HG03442 (cell line): ENCODE measurements around the gene RTF1.

Source experiments
- ATAC-seq: cut with Tn5 transposase; IDR thresholded peaks from one replicate; pipeline ENCODE4 v1.9.1; 2021; ENCODE audit warnings: mild to moderate bottlenecking, moderate library complexity; ENCODE audit not compliant: unreplicated experiment

RTF1 gene

DNA sequence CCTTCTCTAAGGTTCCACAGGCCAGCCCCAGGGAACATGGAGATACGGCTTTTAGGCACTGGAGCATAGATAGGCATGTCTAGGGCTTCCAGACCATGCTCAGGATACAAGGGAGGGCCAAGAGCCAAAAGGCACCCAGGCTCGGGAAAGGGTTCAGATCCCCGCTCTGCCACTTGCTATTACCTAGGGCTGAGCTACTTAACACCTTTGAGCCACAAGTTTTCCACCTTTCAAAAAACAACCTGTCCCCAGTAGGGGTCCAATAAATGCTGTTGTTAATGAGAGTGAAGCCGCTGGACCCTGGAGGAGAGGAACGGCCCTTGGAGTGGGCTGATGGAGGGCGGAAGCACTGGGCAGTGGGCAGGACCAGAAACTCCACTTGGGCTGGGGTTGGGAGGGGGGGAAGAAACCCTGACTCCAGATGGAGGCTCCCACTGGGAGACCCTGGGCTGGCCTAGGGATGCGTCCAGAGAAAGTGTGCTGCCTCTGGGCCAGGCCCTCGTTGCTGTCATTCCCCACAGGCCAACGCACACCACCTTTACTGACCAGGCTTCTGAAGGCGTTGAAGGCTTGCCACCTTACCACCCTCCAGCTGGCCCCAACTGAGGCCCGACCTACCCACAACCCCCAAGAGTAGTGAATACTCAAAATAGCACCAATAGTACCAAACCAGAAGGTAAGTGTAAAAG, 68.2 kb downstream of the RTF1 start:
- no peak for ATAC-seq

- no peak for ATAC-seq
These were observed 69.4 kb downstream of the RTF1 start for GRCh38 chr15:41486286-41486685.

GRCh38 chr15:41487381-41487780, 70.5 kb downstream of the RTF1 start:
- ATAC-seq = no peak

DNA sequence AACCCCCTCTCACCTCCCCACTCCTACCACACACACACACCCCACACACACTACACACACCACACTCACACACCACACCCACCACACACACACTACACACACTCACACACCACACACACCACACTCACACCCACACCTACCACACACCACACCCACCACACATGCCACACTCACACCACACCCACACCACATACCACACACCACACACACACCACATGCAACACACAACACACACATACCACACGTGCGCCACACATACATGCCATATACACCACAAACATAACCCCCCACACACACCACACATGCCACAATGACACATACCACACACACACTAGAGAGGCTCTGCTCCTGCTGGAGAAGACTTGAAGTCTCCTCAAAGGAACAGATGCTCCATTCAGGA, 70.9 kb downstream of the RTF1 start:
- ATAC-seq = no peak

- no peak for ATAC-seq
These were observed 72.7 kb downstream of the RTF1 start for GRCh38 chr15:41489641-41490040.

DNA sequence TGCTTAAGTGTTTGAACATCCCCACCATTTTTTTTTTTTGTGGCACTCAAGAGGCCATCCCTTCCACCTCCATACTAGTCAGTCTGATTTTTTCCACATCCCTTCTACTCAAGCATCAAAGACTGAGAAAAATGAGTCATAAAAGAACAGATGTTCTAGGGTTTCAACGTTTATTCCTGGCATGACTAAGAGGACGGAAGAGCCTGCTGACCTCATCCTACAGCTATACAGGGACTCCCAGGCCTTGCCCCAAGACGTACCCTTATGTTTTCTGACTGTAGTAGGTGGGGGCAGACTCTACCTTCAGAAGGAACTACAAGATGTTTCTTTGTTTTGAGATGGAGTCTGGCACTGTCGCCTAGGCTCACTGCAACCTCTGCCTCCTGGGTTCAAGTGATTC, 73.5 kb downstream of the RTF1 start:
- ATAC-seq = no peak

- ATAC-seq = no peak
These were observed 75.0 kb downstream of the RTF1 start for GRCh38 chr15:41491889-41492288.

GRCh38 chr15:41492597-41493204, 75.8 kb downstream of the RTF1 start:
- ATAC-seq = no peak

GRCh38 chr15:41493205-41493901, 76.5 kb downstream of the RTF1 start, which contains the start of gene ITPKA:
Gene ITPKA, plus strand, starts transcription at chr15:41493874. Its CDS starts 54 bp downstream, at chr15:41493928.
- ATAC-seq = peak; percentile 63

- no peak for ATAC-seq
These were observed 77.0 kb downstream of the RTF1 start for GRCh38 chr15:41493902-41494189.

DNA sequence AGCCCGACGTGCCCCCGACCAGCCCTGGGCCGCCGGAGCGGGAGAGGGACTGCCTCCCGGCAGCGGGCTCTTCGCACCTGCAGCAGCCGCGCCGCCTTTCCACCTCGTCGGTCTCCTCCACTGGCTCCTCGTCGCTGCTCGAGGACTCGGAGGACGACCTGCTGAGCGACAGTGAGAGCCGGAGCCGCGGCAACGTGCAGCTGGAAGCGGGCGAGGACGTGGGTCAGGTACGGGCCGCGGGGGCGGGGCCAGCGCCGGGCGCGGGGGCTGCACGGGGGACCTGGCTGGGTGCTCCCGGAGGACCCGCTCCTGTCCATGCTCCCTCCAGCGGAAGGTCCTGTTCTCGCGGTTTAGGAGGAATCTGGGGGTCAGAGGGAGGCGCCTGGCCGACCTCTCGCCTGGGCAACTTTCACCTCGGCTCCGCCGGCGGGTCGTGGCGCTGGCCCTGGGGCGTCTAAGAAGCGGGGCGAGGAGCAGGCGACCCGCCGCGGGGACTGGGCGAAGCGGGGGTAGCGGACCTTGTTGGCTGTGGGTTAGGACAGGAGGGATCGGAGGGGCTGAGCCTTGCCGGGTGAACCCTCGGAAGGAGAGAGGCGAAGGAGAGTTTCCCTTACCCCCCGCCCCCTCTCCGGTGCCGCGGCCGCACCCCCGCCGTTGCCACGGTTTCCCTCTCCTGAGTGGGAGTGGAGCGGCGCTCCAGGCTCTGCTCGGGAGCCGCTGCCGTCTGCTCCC, 77.5 kb downstream of the RTF1 start:
- peak; percentile 21 for ATAC-seq

DNA sequence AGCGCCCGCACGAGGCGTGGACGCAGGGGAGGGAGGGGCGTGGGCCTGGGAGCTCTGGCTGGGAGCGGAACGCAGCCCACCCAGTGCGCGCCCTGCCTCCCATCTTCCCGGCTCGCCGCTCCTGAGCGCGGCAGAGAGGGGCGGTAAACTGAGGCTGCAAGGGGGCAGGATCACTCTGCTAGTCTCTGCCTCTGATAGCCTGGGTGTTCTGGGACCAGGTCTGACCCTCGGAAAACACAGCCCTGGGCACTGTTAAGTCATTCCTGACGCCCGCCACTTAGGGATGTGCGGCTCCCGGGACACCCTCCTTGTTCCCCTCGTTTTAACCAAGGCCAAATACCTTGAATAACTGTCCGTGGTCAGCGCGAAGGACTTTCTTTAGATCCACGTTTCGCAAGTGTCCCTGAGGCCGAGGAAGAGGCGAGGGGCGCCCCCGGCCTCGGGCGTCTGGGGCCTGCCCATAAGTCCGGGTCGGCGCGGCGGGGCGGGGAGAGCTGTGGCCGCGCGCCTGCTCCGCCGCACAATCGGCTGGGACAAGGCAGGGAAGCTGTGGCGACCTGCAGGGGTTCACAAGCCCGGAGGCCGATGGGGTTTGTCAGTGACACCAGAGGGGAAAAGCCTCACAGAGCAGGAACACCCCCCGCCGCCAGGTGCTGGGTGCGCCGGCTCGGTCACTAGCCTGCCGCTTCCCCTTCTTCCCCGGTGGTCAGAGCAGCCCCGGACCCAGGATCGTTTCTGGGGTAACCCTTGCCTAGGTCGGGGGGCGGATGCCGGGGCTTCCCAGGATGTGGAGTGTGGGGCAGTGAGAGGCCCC, 78.2 kb downstream of the RTF1 start:
- ATAC-seq = no peak

DNA sequence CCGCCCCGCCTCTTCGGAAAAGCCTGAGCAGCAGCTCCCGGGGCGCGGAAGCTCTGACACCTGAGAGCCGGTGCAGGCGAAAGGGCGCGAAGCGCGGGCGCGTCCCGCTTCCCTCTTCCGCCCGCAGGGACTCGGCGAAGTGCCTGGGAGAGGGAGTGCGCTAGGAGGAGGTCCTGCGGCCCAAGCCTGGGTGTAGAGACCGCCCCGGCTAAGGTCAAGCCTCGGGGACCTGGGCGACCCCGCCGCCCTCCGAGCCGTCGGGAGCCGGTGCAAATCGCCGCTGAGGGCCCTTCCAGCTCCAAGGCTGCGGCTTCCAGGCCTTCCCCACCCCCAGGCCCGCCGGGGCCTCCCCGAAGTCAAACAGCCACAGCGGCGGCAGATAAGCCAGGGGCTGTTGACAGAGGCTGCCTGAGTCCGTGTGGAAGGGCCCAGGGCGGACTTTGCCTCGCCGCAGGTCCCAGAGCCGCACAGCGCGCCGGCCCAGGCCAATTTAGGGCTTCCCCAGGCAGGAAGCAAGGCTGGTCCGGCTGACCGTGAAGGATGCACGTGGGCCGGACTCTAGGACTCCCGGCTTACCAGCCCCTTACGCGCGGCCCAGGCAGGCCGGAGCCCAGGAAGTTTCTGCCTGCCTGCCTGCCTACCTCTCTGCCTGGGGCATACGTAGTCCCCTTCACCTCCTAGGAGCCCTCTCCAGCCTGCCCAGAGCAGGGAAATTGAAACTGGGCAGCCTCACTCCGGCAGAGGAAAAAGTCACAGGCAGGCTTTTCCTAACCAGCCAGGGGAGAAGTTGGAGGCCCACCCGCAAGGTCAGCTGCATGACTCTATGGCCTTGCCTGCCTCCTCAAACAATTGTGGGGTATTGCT, 79.1 kb downstream of the RTF1 start:
- no peak for ATAC-seq

GRCh38 chr15:41498657-41499056, 81.8 kb downstream of the RTF1 start:
- ATAC-seq = no peak

GRCh38 chr15:41499109-41499851, 82.4 kb downstream of the RTF1 start:
- ATAC-seq = no peak

DNA sequence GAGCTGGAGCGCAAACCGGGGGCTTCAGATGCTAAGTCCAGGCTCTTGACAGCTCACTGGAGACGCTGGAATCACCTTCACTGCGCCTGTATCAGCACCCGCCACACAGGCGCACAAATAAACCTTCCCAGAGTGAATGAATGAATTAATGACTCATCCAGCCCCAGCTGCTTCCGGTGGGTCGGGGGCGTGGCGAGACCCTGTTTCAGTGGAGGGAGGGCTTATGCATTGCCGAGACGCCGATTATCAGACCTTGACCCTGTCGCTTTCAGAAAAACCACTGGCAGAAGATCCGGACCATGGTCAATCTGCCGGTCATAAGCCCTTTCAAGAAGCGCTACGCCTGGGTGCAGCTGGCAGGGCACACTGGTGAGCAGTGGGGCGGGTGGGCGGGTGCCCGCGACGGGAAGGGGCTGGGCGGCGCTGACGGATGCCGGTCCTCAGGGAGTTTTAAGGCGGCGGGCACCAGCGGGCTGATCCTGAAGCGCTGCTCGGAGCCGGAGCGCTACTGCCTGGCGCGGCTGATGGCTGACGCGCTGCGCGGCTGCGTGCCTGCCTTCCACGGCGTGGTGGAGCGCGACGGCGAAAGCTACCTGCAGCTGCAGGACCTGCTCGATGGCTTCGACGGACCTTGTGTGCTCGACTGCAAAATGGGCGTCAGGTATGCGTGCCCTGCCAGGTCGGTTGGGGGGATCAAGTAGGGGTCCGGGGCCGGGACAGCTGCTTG, 84.5 kb downstream of the RTF1 start:
- ATAC-seq = no peak

- ATAC-seq = no peak
These were observed 85.3 kb downstream of the RTF1 start for GRCh38 chr15:41501931-41502794.
